ENCODE results near the gene EEF1A2. TPM values are rescaled to one million over a fixed set of nuclear protein-coding genes. Genes with fewer than 3 reads are reported as not detected.

EEF1A2 gene
- total RNA-seq: 100 to 1,000 TPM in 4 of 8 experiments, 10 to 100 TPM in 2, 1 to 10 TPM in 2; 2.8 to 390 (median 139) TPM

- peak within 1 kb of the TSS; percentile 78 to 98 (median 91) for H3K4me3 ChIP-seq
- in situ Hi-C loops (cut with MboI; ENCODE audit: low pct_unique_long_range_greater_than_20kb in 2 of 9, low sequenced_read_pairs in 9 of 9, unreplicated experiment in 9 of 9): no loop called here
- no CpG with 5 or more reads among the region's 58 CpGs for WGBS, 10 experiments
- H3K4me1 ChIP-seq (replicated peaks in 1 of 2): peaks cover 57 to 60% of the 10 kb centered on the region in 2 donors
- peak; percentile 14 to 50 (median 34) for ATAC-seq (replicated peaks in 6 of 8)
- H3K27ac ChIP-seq: peak within 1 kb of the TSS; percentile 93 to 95
These were observed at the start of gene EEF1A2 for GRCh38 chr20:63498960-63499337. Gene EEF1A2 (minus strand): TSS chr20:63499083. CDS start chr20:63497763, 1,320 bp downstream.

GRCh38 chr20:63548542-63548941, 49.7 kb upstream of the EEF1A2 start:
- no peak overlapping the region for H3K4me3 ChIP-seq
- H3K27ac ChIP-seq: no peak overlapping the region
- 33 to 40% methylated on average over 1 to 3 of the region's 11 CpGs; no CpG with 5 or more reads in 8 of the 10 experiments for WGBS, 10 experiments
- ATAC-seq (replicated peaks in 6 of 8): no peak
- H3K4me1 ChIP-seq (replicated peaks in 1 of 2): peaks cover 6 to 10% of the 10 kb centered on the region in 2 donors
- in situ Hi-C loops (cut with MboI; ENCODE audit: low pct_unique_long_range_greater_than_20kb in 2 of 9, low sequenced_read_pairs in 9 of 9, unreplicated experiment in 9 of 9): loop anchor here in 1 of 9 experiments (25.0 kb wide), 1 partner anchor 314 kb away; the partner anchor contains the start of genes ABHD16B and TPD52L2

GRCh38 chr20:63547725-63548480, 49.0 kb upstream of the EEF1A2 start, which contains the start of gene SRMS:
Gene SRMS (minus strand): TSS chr20:63547749. CDS start chr20:63547463, 286 bp downstream.
- WGBS, 10 experiments: 55 to 80% (median 71%) methylated on average over 2 to 8 of the region's 35 CpGs; no CpG with 5 or more reads in 6 of the 10 experiments
- no peak within 1 kb of the TSS for H3K4me3 ChIP-seq
- peaks cover 4 to 10% of the 10 kb centered on the region in 2 donors for H3K4me1 ChIP-seq (replicated peaks in 1 of 2)
- in situ Hi-C loops (cut with MboI; ENCODE audit: low pct_unique_long_range_greater_than_20kb in 2 of 9, low sequenced_read_pairs in 9 of 9, unreplicated experiment in 9 of 9): loop anchor here in 1 of 9 experiments (25.0 kb wide), 1 partner anchor 314 kb away; the partner anchor contains the start of genes ABHD16B and TPD52L2
- peak in 6 of 8 experiments; percentile 6 to 67 (median 13) for ATAC-seq (replicated peaks in 6 of 8)
- H3K27ac ChIP-seq: no peak within 1 kb of the TSS

GRCh38 chr20:63546956-63547724, 48.3 kb upstream of the EEF1A2 start:
- no peak overlapping the region for H3K4me3 ChIP-seq
- in situ Hi-C loops (cut with MboI; ENCODE audit: low pct_unique_long_range_greater_than_20kb in 2 of 9, low sequenced_read_pairs in 9 of 9, unreplicated experiment in 9 of 9): loop anchor here in 1 of 9 experiments (25.0 kb wide), 1 partner anchor 315 kb away; the partner anchor contains the start of genes ABHD16B and TPD52L2
- no peak overlapping the region for H3K27ac ChIP-seq
- 0 to 80% (median 39%) methylated on average over 1 to 11 of the region's 58 CpGs; no CpG with 5 or more reads in 6 of the 10 experiments for WGBS, 10 experiments
- ATAC-seq (replicated peaks in 6 of 8): peak in 2 of 8 experiments; percentile 15 to 25
- peaks cover 0 to 10% of the 10 kb centered on the region in 2 donors for H3K4me1 ChIP-seq (replicated peaks in 1 of 2)

- Histone ChIP-seq H3K4me1 (replicated peaks in 1 of 2) (peaks cover 0 to 10% of the 10 kb centered on the region in 2 donors), H3K27ac (no peak overlapping the region), H3K4me3 (no peak overlapping the region)
- 40 to 80% (median 48%) methylated on average over 1 to 4 of the region's 20 CpGs; no CpG with 5 or more reads in 7 of the 10 experiments for whole genome bisulfite sequencing, 10 experiments
- in situ Hi-C loops (cut with MboI; ENCODE audit: low pct_unique_long_range_greater_than_20kb in 2 of 9, low sequenced_read_pairs in 9 of 9, unreplicated experiment in 9 of 9): loop anchor here in 1 of 9 experiments (25.0 kb wide), 1 partner anchor 316 kb away; the partner anchor contains the start of genes ABHD16B and TPD52L2
- peak in 1 of 8 experiments; percentile 1 for ATAC-seq (replicated peaks in 6 of 8)
These were observed 47.5 kb upstream of the EEF1A2 start for GRCh38 chr20:63546256-63546955.

- ATAC-seq (replicated peaks in 6 of 8): no peak
- in situ Hi-C loops (cut with MboI; ENCODE audit: low pct_unique_long_range_greater_than_20kb in 2 of 9, low sequenced_read_pairs in 9 of 9, unreplicated experiment in 9 of 9): loop anchor here in 1 of 9 experiments (25.0 kb wide), 1 partner anchor 316 kb away; the partner anchor contains the start of genes ABHD16B and TPD52L2
- 0 to 80% (median 59%) methylated on average over 1 to 3 of the region's 6 CpGs; no CpG with 5 or more reads in 5 of the 10 experiments for WGBS, 10 experiments
- peaks cover 0 to 7% of the 10 kb centered on the region in 2 donors for H3K4me1 ChIP-seq (replicated peaks in 1 of 2)
- H3K4me3 ChIP-seq: no peak overlapping the region
- H3K27ac ChIP-seq: no peak overlapping the region
These were observed 46.9 kb upstream of the EEF1A2 start for GRCh38 chr20:63545814-63546213.

GRCh38 chr20:63544958-63545516, 46.2 kb upstream of the EEF1A2 start:
- Histone ChIP-seq H3K27ac (no peak overlapping the region), H3K4me1 (replicated peaks in 1 of 2) (peaks cover 4 to 10% of the 10 kb centered on the region in 2 donors), H3K4me3 (no peak overlapping the region)
- ATAC-seq (replicated peaks in 6 of 8): peak in 3 of 8 experiments; percentile 16 to 24 (median 20)
- WGBS, 10 experiments: 40 to 90% (median 55%) methylated on average over 2 to 5 of the region's 19 CpGs; no CpG with 5 or more reads in 6 of the 10 experiments
- in situ Hi-C loops (cut with MboI; ENCODE audit: low pct_unique_long_range_greater_than_20kb in 2 of 9, low sequenced_read_pairs in 9 of 9, unreplicated experiment in 9 of 9): loop anchor here in 1 of 9 experiments (25.0 kb wide), 1 partner anchor 317 kb away; the partner anchor contains the start of genes ABHD16B and TPD52L2

GRCh38 chr20:63544241-63544957, 45.5 kb upstream of the EEF1A2 start:
- H3K4me1 ChIP-seq (replicated peaks in 1 of 2): peaks cover 4 to 13% of the 10 kb centered on the region in 2 donors
- no peak overlapping the region for H3K27ac ChIP-seq
- in situ Hi-C loops (cut with MboI; ENCODE audit: low pct_unique_long_range_greater_than_20kb in 2 of 9, low sequenced_read_pairs in 9 of 9, unreplicated experiment in 9 of 9): loop anchor here in 1 of 9 experiments (25.0 kb wide), 1 partner anchor 318 kb away; the partner anchor contains the start of genes ABHD16B and TPD52L2
- 48 to 80% (median 69%) methylated on average over 1 to 5 of the region's 27 CpGs; no CpG with 5 or more reads in 6 of the 10 experiments for WGBS, 10 experiments
- no peak for ATAC-seq (replicated peaks in 6 of 8)
- no peak overlapping the region for H3K4me3 ChIP-seq

GRCh38 chr20:63543733-63544132, 44.9 kb upstream of the EEF1A2 start:
- ATAC-seq (replicated peaks in 6 of 8): no peak
- in situ Hi-C loops (cut with MboI; ENCODE audit: low pct_unique_long_range_greater_than_20kb in 2 of 9, low sequenced_read_pairs in 9 of 9, unreplicated experiment in 9 of 9): loop anchor here in 1 of 9 experiments (25.0 kb wide), 1 partner anchor 319 kb away; the partner anchor contains the start of genes ABHD16B and TPD52L2
- H3K4me3 ChIP-seq: no peak overlapping the region
- no peak overlapping the region for H3K27ac ChIP-seq
- peaks cover 4 to 13% of the 10 kb centered on the region in 2 donors for H3K4me1 ChIP-seq (replicated peaks in 1 of 2)
- 53 to 87% (median 78%) methylated on average over 4 to 6 of the region's 6 CpGs for WGBS, 10 experiments

- in situ Hi-C loops (cut with MboI; ENCODE audit: low pct_unique_long_range_greater_than_20kb in 2 of 9, low sequenced_read_pairs in 9 of 9, unreplicated experiment in 9 of 9): loop anchor here in 1 of 9 experiments (25.0 kb wide), 1 partner anchor 319 kb away; the partner anchor contains the start of genes ABHD16B and TPD52L2
- H3K27ac ChIP-seq: no peak overlapping the region
- no peak for ATAC-seq (replicated peaks in 6 of 8)
- H3K4me1 ChIP-seq (replicated peaks in 1 of 2): peaks cover 5 to 14% of the 10 kb centered on the region in 2 donors
- H3K4me3 ChIP-seq: no peak overlapping the region
- WGBS, 10 experiments: 75 to 90% methylated on average over 2 of the region's 10 CpGs; no CpG with 5 or more reads in 8 of the 10 experiments
These were observed 44.2 kb upstream of the EEF1A2 start for GRCh38 chr20:63543131-63543530.

GRCh38 chr20:63542696-63543095, 43.8 kb upstream of the EEF1A2 start:
- H3K27ac ChIP-seq: no peak overlapping the region
- in situ Hi-C loops (cut with MboI; ENCODE audit: low pct_unique_long_range_greater_than_20kb in 2 of 9, low sequenced_read_pairs in 9 of 9, unreplicated experiment in 9 of 9): loop anchor here in 1 of 9 experiments (25.0 kb wide), 1 partner anchor 320 kb away; the partner anchor contains the start of genes ABHD16B and TPD52L2
- ATAC-seq (replicated peaks in 6 of 8): no peak
- WGBS, 10 experiments: 73% methylated on average over 2 of the region's 10 CpGs; no CpG with 5 or more reads in 9 of the 10 experiments
- no peak overlapping the region for H3K4me3 ChIP-seq
- peaks cover 7 to 12% of the 10 kb centered on the region in 2 donors for H3K4me1 ChIP-seq (replicated peaks in 1 of 2)

Measured in motor neuron (in vitro differentiated cells).